ENCODE measurements around the gene CRYAB.

DNA sequence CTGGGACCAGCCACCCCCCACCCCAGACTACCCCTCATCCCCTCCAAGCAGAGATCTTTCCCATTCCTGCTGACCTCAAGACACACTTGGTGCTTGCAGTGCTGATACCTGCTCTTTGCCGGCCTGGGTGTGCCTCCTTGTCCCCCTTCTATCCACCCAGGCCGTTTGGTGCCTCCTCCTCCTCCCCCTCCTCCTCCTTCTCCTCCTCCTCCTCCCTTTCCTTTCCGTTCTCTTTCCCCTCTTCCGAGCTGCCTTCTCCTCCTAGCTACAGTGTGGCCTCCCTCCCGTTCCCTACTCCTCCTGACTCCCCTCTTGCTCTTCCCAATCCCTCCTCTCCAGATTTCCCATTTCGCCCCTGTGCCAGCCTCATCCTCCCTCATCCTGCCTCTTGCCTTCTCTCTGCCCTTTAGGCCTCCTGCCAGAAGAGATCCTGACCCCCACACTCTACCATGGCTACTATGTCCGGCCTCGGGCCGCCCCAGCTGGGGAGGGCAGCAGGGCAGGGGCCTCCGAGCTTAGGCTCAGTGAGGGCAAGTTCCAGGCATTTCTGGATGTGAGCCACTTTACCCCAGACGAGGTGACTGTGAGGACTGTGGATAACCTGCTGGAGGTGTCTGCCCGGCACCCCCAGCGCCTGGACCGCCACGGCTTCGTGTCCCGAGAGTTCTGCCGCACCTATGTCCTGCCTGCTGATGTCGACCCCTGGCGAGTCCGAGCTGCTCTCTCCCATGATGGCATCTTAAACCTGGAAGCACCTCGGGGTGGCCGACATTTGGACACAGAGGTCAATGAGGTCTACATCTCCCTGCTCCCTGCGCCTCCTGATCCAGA is 1.7 kb upstream of the CRYAB start:
- no peak for TF ChIP-seq POLR2AphosphoS5 (IDR thresholded peaks at IDR 0.05; ENCODE audit: low read depth, low read length)
- TF ChIP-seq POLR2A (IDR thresholded peaks at IDR 0.05; ENCODE audit: low read depth, low read length), result no peak
